HG03108 (cell line): Measurements from ENCODE around the gene R3HDM4.
"Not testable (repeated sequence)": the region's sequence is repeated elsewhere in the genome, so short reads cannot be mapped to it uniquely, and the experiment has no call there.

Experiments
- ATAC-seq: cut with Tn5 transposase; IDR thresholded peaks from one replicate; pipeline ENCODE4 v1.9.1; 2021; ENCODE audit warnings: moderate library complexity; ENCODE audit not compliant: unreplicated experiment

R3HDM4 gene

DNA sequence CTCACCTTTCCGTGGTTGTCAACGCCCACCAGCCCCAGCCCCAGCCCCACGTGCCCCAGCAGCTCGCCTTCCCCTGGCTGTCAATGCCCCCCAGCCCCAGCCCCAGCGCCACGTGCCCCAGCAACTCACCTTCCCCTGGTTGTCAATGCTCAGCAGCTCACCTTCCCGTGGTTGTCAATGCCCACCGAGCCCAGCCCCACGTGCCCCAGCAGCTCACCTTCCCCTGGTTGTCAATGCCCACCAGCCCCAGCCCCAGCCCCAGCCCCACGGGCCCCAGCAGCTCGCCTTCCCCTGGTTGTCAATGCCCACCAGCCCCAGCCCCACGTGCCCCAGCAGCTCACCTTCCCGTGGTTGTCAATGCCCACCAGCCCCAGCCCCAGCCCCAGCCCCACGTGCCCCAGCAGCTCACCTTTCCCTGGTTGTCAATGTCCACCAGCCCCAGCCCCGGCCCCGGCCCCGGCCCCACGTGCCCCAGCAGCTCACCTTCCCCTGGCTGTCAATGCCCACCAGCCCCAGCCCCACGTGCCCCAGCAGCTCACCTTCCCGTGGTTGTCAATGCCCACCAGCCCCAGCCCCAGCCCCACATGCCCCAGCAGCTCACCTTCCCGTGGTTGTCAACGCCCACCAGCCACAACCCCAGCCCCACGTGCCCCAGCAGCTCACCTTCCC lies 34.9 kb downstream of the R3HDM4 start:
- ATAC-seq: not testable (repeated sequence)

DNA sequence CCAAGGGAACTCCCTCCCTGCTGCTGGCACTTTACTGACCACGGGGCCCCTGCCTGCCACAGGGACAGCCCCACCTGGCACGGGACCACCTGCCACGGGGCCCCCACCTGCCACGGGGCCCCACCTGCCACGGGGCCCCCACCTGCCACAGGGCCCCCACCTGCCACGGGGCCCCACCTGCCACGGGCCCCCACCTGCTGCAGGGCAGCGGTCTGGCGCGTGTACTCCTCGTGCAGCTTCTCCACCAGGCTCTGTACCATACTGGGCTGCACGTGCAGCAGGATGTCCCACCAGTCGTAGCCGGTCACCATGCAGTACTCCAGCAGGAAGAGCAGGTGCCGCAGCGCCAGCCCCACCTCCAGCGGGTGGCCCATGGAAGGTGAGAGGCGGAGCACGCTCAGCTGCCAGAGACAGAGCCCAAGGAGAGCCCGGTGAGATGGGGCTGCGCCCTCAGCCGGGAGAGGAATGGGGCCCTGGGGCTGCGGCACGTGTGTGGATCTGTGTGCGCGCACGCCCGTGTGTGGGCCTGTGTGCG lies 36.2 kb downstream of the R3HDM4 start:
- no peak for ATAC-seq

DNA sequence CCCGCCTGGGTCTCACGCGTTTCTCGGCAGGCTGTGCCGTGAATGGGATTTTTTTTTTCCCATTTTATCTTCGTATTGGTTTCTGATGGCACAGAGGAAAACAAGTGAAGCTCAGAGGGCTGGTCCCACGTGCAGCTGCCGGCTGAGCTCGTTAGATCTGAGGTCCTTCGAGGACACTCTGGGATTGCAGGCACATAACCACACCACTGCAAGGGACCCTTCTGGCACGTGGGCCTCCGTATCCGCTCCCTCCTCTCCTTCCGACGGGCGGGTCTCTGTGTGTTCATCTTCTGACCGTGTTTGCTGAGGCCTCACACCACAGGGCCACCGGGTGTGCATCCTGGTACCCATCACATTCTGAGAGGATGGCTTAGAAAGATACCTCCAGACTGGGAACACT lies 36.9 kb downstream of the R3HDM4 start:
- ATAC-seq: no peak

DNA sequence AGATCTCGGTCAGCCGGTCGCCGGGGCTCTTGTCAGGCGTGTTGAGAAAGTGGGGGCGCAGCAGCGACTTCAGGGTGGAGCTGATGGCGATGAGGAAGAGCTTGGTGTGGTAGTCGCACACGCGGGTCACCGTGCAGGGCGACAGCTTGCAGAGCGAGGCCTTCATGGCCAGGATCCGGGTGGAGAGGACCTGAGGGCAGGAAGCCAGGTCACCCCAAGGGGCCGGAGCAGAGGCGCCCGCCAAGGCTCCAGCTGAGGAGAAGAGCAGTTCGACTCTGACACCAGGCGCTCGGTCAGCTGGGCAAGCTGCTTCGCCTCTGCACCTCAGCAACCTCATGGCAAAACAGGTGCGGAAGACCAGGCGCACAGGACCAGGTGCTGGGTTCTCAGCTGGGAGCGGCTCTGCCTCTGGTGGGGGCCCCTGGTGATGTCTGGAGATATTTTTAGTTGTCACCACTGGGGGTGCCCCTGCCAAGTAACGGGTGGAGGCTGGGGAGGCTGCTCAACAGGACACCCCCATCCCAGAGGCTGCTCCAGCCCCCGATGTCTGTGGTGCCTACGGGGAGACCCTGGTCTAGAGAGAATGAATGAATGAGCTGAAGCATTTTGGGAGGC lies 37.6 kb downstream of the R3HDM4 start:
- no peak for ATAC-seq

DNA sequence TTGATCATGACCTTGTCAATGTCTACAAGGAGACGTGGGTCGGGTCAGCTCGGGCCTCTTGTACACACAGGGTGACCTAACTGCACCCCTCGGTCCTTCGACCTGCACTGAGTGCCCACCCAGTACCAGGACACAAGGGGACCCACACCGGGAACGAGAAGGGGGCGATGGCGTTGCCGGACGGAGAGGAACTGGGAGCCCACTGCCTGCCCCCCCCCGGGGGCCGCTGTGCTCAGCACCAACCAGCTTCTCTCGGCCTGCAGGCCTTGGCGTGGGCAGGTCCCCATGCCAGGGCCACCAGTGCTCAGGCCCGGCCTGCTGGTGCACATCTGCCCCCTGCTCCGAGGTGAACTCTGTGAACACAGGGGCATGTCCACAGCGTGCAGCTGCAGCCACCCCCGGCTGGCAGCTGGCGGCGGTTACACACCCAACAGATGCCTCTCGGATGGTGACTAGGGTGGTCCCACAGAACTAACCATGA lies 39.4 kb downstream of the R3HDM4 start:
- no peak for ATAC-seq

DNA sequence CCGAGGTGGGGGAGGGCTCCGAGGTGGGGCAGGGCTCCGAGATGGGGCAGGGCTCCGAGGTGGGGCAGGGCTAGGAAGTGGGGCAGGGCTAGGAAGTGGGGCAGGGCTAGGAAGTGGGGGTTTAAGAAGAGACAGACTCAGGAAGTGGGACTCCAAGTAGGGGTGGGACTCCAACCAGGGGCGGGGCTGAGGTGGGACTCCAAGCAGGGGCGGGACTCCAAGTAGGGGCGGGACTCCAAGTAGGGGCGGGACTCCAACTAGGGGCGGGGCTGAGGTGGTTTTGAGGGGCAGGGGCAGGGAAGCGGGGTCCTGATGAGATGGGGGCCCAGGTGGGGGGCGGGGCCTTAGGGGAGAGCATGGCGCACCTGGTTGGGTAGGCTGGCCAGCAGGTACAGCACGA lies 39.9 kb downstream of the R3HDM4 start:
- ATAC-seq: no peak

DNA sequence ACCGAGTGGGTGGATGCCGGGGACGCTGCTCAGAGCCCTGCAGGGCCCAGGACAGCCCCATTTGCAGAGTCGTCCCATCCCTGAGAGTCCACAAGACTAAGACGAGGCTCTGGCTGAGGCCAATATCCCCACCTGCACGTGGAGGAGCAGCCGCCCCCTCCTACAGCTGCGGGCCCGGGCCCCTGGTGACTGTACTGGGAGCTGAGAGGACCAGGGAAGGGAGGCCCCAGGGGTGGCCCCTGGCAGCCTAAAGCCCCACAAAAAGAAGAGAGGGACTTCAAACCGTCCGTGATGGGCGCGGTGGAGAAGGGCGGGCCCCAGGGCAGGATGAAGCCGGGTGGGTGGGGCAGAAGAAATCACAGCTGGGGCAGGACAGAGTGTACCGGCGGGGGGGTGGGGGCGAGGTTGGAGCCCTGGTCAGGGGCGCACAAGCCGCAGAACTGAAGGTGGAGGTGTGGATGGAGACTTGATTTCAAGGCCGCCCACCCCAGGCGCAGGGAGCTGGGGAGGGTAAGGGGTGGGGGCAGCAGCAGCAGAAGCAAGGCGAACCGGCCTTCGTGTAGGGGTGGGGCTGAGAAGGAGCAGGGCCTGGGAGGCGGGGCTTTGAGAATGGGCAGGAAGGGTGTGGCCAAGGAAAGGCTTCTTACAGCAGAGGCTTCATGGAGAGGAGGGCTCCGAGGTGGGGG lies 40.6 kb downstream of the R3HDM4 start:
- no peak for ATAC-seq

DNA sequence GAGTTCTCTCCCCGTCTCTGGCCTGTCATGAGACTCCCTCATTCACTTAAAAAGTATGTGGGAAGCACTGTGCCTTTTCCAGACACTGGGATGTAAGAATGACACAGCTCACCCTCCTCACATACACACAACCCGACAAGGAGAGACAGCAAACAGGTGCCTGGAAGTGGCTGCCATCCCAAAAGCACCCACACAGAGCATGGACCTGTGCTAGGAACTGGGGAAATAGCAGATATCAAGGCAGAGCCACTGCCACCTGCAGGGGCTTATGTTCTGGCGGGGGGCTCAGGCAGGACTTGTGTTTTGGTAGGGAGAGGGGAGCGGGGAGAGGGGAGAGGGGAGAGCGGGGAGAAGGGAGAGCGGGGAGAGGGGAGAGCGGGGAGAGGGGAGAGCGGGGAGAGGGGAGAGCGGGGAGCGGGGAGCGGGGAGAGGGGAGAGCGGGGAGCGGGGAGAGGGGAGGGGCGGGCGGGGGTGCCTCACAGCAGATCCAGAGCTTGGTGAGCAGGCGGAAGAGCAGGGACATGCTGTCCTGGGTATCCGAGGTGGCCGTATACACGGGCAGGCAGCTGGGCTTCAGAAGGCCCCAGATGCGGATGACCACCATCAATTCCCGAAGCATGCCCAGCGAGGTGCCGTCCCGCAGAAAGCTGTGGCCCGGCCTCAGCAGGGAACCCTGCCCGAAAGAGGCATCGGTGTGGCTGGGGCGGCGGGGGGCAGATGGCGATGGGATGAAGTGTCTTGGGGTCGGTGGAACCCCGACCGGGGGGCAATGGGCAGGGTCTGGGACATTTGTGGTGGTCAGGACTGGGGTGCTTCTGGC lies 41.4 kb downstream of the R3HDM4 start:
- ATAC-seq: no peak

DNA sequence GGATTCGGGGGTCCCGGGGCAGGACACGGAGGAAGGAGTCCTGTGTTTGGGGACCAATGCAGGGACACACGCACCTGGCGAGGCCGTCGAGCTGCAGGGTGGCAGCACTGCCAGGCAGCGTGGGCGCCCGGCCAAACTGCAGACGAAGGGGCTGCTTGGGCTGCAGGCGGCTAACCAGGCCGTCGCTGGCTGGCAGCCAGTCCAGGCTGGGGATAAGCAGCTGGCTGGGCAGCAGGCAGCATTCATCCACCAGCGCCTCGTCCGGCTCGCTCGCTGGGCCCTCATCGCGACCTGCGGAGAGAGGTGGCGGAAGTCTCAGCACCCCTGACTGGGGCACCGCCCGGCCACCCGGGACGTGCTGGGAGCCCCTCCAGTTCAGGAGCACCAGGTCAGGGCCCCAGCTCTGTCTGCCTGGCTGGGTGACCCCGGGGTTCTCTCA lies 42.0 kb downstream of the R3HDM4 start:
- no peak for ATAC-seq

DNA sequence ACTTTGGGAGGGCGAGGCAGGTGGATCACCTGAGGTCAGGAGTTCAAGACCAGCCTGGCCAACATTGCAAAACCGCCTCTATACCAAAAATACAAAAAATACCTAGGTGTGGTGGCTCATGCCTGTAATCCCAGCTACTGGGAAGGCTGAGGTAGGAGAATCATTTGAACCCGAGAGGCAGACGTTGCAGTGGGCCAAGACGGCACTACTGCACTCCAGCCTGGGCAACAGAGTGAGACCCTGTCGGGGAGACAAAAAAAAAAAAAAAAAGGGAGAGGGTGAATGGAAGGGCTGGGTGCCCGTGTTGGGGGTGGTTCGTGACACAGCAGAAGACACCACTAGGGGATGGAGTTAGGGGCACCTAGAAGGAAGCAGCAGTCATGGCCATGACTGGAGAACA lies 42.7 kb downstream of the R3HDM4 start:
- no peak for ATAC-seq

DNA sequence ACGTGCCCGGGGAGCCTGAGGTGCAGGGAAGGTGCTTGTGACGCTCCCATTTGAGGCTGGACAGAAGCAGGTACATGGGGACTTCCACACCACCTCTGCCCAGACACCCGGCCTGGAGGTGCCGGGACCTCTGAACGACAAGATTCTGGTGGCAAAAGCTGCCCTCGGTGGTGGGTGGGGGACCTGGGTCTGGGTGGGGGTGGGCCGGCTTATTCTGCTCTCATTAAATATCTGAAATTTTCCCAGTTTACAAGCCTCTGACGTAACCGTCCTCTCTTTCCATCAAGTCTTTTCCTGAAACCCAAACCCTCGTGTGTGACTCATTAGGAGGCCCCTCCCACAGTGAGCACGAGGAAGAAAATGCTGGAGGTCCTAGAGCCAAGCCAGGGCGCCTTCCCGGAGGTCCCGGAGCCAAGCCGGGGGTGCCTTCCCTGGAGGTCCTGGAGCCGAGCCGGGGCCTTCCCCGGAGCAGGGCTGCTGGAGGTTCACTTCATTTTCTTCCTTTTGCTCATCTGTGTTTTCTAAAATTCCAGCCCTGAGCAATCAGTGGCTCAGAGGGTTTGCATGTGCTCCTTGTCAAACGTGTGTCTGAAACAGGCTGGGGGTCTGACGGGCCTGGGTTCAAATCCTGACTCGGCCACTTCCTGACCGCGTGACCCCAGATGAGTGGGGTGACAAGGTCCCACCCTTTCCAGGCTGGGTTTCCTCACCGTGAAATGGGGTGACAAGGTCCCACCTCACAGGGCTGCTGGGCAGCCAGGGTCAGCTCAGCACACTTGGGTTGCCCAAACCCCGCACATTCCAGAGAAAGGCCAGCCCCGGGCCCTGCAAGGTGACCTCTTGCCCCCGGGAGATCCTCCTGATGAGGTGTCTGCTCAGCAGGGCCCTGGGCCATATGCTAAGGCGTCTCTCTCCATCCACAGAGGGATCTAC lies 43.5 kb downstream of the R3HDM4 start:
- ATAC-seq: no peak

DNA sequence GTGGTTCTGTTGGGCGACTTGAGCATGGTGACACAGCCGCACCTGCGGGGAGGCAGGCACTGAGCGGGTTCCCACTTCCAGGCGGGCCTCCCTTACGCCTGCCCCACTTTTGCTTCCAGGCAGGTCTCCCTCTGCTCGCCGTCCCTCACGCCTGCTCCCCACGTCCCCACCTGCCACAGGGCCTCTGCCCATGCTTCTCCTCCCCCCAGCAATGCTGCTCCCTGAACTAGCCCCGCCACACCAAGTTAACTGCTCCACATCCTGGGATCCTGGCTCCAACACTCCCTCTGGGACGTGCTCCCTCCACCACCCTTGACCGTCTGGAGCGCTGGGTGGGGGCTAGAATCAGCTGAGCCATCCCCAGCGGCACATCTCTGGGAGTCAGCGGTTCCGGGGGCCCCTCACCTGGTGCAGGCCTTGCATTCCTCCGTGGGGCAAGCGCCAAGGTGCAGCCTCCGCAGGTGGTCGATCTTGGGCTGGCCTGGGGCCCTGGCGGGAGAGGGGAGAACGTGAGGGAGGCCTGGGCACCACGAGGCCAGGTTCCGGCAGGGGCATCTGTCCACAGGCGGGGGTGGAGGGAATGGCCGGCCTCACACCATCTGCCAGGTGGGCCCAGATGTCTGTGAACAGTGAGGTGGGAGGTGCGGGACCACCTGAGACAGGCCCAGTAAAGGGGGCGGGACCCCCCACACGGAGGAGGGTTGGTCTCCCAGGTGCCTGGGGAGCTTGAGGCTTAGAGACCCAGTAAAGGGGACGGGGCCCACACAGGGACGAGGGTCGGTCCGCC lies 44.4 kb downstream of the R3HDM4 start:
- ATAC-seq: no peak

DNA sequence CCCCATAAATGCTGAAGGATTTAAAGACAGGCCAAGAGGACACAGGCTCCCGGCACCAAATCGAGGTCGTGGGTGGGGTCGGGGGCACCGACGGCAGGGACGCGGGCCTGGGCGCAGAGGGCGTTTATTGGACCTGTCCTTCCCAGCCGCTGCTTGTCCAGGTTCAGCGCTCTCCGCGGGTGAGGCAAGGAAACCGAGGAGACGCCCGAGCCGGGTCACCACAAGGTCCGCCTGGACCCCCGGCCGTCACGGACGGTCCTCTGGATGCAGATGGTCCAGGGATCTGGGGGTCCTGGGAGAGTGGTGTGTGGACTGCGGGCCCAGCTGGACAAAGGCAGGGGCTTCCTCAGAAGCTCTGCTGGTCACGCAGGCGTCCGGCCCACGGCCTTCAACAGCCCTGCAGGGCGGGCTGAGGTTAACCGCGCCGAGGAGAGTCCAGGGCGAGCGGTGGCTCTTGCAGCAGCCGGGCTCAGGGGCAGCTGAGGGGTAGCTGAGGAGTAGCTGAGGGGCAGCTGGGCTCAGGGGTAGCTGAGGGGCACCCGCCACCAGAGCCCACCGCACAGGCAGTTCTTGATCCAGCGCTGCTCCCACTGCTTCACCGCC lies 45.1 kb downstream of the R3HDM4 start:
- ATAC-seq: no peak

DNA sequence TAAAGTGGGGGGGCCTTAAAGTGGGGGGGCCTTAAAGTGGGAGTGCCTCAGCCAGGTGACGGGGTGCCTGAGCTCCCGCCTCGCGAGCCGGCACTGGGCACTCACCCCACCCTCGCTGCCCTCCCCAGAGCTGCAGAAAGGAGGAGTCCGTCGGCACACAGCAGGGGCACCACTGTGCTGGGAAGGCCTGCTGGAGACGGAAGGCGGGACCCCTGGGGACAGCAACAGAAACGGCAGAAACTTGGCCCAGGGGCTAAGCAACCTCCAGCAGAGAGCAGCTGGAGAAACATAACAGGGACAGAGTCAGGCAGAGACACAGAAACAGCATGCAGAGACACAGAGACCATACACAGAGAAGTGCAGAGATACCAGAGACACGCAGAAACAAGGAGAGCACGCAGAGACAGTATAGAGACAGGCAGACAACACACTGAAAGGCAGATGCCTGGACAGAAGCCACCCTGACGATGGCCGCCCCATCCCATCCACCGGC lies 45.7 kb downstream of the R3HDM4 start:
- no peak for ATAC-seq

DNA sequence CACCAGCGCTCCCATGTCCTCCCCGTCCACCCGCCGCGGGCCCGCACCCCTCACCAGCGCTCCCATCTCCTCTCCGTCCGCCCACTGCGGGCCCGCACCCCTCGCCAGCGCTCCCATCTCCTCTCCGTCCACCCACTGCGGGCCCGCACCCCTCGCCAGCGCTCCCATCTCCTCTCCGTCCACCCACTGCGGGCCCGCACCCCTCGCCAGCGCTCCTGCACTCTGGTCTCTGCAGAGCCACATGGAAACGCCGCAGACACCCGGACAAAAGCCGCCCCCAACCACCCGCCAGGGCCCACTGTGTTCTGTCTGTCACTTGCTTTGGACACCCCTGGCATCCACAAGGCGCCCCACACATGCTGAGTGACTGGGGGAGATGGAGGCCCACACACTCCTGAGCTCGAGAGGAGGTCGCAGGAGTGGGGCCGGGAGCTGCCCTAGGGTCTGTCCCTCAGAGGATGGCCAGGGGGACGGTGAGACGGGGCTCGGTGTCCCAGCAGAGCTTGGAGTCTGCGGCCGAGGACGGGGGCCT lies 46.2 kb downstream of the R3HDM4 start:
- ATAC-seq: no peak

DNA sequence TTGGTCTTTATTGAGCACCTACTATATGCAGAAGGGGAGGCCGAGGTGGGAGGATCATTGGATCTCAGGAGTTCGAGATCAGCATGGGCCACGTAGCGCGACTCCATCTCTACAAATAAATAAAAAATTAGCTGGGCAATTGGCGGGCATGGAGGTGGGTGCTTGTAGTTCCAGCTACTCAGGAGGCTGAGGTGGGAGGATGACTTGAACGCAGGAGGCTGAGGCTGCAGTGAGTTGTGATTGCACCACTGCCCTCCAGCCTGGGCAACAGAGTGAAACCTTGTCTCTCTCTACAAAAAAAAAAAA lies 49.8 kb downstream of the R3HDM4 start:
- ATAC-seq: no peak

DNA sequence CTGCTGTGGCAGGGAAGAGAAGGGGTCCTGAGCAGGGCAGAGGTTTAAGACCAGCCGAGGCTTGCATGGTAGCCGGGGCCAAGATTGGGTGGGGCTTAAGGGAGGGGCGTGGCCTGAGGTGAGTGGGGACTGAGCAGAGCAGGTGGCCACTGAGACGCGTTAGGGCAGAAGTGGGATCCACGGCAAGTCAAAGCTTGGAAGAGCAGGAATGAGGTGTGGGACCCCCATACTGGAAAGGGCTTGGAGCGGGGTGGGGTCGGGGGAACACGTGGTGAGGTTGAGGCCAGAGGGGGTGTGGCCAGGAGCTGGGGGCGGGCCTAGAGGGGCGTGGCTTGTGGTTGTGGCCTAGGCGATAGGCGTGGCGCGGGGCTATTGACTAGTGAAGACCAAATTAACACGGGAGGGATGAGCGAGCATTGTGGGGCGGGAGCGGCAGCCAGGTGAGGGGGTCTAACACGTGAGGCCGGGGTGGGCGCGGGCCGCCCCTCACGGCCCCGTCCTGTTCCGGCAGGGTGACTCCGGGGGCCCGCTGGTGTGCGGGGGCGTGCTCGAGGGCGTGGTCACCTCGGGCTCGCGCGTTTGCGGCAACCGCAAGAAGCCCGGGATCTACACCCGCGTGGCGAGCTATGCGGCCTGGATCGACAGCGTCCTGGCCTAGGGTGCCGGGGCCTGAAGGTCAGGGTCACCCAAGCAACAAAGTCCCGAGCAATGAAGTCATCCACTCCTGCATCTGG lies 50.3 kb downstream of the R3HDM4 start:
- ATAC-seq: no peak
